ENCODE data around the gene JOSD2. TPM values are rescaled to one million over a fixed set of nuclear protein-coding genes. Genes with fewer than 3 reads are reported as not detected.

JOSD2 gene
- total RNA-seq, 1 experiment from 2014 or later: 40.9 TPM

DNA sequence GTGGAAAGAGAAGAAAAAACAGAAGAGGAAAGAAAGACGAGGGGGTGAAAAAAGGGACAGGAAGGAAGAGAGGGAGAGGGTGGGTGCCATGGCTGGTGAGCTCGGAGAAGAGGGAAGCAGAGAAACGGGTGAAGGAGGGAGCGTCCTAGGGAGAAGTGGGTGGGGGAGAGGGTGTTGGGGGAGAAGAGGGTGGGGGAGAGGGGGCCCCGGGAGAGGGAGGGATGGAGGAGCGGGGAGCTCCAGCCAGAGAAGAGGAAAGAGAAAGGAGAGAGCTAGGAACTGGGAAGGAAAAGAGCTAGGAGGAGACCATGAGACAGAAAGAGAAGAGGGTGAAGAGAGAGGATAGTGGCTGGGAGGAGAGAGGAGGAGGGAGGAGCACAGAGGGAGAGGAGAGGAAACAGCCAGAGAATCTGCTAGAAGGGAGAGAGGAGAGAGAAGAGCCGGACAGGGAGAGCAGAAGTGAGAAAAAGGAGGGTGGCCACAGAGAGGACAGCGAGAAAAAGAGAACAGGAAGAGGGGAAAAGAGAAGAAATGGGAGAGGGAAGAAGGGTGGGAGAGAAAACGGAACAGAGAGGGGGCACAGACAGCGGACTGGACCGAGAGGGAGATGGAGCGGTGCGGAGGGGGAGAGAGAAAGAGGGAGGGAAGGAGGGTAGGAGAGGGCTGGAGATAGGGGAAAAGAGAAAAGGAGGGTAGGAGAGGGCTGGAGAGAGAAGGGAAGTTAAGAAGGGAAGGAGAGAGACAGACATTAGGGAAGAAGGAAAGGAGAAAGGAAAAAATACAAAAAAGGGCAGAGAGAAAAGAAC, 22.4 kb downstream of the JOSD2 start:
- Histone ChIP-seq H3K4me1 (ENCODE audit: control insufficient read depth in 1 of 2, insufficient read depth in 2 of 2, low read length in 2 of 2) (peaks cover 12 to 16% of the 10 kb centered on the region in 2 experiments), H3K27ac (ENCODE audit: low read depth, low read length) (no peak overlapping the region), H2AFZ (ENCODE audit: low read depth, low read length, poor library complexity, severe bottlenecking) (no peak overlapping the region), H3K4me3 (replicated peaks in 1 of 2; ENCODE audit: low read depth in 1 of 2, low read length in 2 of 2) (no peak overlapping the region), H3K27me3 (ENCODE audit: insufficient read depth, low read length) (no peaks in the 10 kb centered on the region), H4K20me1 (ENCODE audit: insufficient read depth) (no peaks in the 10 kb centered on the region), H3K9me2 (ENCODE audit: insufficient read depth) (no peaks in the 10 kb centered on the region), H3K9me3 (ENCODE audit: control insufficient read depth in 1 of 2, insufficient read depth in 1 of 2, low read depth in 1 of 2, low read length in 2 of 2) (peaks cover 3 to 12% of the 10 kb centered on the region in 2 experiments; a peak in 1 of 4 replicates), H3K4me2 (ENCODE audit: low read length) (no peak overlapping the region), H3K36me3 (ENCODE audit: control insufficient read depth in 1 of 2, insufficient read depth in 2 of 2, low read length in 2 of 2) (peaks cover 3 to 6% of the 10 kb centered on the region in 2 experiments; a peak in 1 of 4 replicates), H3K9ac (ENCODE audit: low read length) (no peak overlapping the region), H3K79me2 (ENCODE audit: insufficient read depth, low read length) (no peaks in the 10 kb centered on the region)
- ATAC-seq (no peak), DNase-seq (ENCODE audit: low read depth, low spot score) (no peak)
- TF ChIP-seq ZNF274 (IDR thresholded peaks at IDR 0.05; ENCODE audit: low read depth, low read length) (no peak), ZFX (IDR thresholded peaks at IDR 0.05) (no peak), EGR1 (IDR thresholded peaks at IDR 0.05; ENCODE audit: low read depth) (no peak), SP1 (IDR thresholded peaks at IDR 0.05; ENCODE audit: low read depth) (no peak), CEBPB (IDR thresholded peaks at IDR 0.05; ENCODE audit: low read depth) (no peak), SRF (IDR thresholded peaks at IDR 0.05; ENCODE audit: low read depth) (no peak), ZBTB33 (IDR thresholded peaks at IDR 0.05; ENCODE audit: extremely low read depth, insufficient replicate concordance, low read length) (no peak), POLR2AphosphoS5 (IDR thresholded peaks at IDR 0.05; ENCODE audit: low read depth, low read length) (no peak), ATF3 (IDR thresholded peaks at IDR 0.05) (no peak), FOSL1 (IDR thresholded peaks at IDR 0.05; ENCODE audit: low read depth) (no peak), SIN3A (IDR thresholded peaks at IDR 0.05; ENCODE audit: low read depth) (no peak)
- TF ChIP-seq, protein P1, sequence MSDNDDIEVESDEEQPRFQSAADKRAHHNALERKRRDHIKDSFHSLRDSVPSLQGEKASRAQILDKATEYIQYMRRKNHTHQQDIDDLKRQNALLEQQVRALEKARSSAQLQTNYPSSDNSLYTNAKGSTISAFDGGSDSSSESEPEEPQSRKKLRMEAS (IDR thresholded peaks at IDR 0.05): no peak
- ChIA-PET RAD21 (ENCODE audit: low non-redundant PET in 1 of 2, low total read pairs in 2 of 2, uncharacterized antibody in 2 of 2, unreplicated experiment in 2 of 2) (interaction anchor here in 1 of 2 experiments (0.6 kb wide), 1 partner anchor 69 kb away, joined by 3 read pairs; no protein-coding TSS in a partner anchor), POLR2A (no interaction called here), CTCF (no interaction called here)
- intact Hi-C loops (cut with micrococcal nuclease): no loop called here
- BruUV-seq (replicated peaks): no TSS peak

Data from HCT116 (cell line).